GM21576 (cell line): ENCODE measurements around the gene CITED2.
"Not testable (repeated sequence)": the region's sequence is repeated elsewhere in the genome, so short reads cannot be mapped to it uniquely, and the experiment has no call there.

Experiments used
- ATAC-seq: cut with Tn5 transposase; IDR thresholded peaks from one replicate; pipeline ENCODE4 v1.9.1; 2021; ENCODE audit warnings: mild to moderate bottlenecking, moderate library complexity; ENCODE audit not compliant: unreplicated experiment

CITED2 gene, protein sequence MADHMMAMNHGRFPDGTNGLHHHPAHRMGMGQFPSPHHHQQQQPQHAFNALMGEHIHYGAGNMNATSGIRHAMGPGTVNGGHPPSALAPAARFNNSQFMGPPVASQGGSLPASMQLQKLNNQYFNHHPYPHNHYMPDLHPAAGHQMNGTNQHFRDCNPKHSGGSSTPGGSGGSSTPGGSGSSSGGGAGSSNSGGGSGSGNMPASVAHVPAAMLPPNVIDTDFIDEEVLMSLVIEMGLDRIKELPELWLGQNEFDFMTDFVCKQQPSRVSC

DNA sequence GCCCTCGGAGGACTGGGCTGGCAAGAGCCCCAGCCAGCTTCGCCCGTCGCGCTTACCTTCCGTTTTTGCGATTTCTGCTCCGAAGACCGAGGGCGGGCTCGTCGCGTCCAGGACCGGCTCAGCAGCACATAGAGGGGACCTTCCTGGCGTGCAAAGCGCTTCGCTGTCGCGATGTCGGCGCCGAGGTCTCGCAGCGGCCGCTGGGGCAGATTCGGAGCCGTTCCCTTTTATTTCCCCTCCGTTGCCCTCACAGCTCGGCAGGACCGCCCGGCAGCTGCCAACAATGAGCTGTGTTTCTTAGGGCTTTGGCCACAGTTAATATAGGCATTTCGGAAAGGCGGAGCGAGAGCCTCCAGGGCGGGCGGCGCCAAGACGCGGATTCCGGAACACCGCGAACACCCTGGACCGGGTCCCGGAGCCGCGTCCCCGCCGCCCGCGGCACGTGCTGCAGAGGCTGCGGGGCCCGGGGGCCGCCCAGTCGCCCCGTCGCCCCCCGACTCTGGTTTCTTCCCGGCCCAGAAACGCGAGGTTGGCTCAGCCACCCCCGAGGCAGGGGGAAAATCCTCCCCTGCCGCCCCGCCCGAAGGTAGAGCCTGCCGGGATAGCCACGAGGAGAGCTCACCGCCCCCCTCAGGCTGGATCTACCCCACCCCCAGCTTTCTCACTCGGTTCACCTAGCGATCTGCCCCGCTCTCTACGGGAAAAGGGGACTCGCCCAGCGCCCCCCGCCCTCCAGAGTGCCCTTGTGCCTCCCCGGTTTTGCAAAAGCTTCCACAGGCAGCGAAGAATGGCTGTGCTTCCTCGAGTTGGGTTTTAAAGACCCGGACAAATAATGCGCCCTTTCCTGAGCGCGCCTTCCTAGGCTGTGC is at the start of gene CITED2:
Gene CITED2 (minus strand): TSS at position 292 of the 869 bp plus-strand sequence. CDS start 704 bp downstream, outside the sequence.
- peak; percentile 64 for ATAC-seq

GRCh38 chr6:139423037-139423703 is 48.7 kb upstream of the CITED2 start:
- ATAC-seq = no peak

DNA sequence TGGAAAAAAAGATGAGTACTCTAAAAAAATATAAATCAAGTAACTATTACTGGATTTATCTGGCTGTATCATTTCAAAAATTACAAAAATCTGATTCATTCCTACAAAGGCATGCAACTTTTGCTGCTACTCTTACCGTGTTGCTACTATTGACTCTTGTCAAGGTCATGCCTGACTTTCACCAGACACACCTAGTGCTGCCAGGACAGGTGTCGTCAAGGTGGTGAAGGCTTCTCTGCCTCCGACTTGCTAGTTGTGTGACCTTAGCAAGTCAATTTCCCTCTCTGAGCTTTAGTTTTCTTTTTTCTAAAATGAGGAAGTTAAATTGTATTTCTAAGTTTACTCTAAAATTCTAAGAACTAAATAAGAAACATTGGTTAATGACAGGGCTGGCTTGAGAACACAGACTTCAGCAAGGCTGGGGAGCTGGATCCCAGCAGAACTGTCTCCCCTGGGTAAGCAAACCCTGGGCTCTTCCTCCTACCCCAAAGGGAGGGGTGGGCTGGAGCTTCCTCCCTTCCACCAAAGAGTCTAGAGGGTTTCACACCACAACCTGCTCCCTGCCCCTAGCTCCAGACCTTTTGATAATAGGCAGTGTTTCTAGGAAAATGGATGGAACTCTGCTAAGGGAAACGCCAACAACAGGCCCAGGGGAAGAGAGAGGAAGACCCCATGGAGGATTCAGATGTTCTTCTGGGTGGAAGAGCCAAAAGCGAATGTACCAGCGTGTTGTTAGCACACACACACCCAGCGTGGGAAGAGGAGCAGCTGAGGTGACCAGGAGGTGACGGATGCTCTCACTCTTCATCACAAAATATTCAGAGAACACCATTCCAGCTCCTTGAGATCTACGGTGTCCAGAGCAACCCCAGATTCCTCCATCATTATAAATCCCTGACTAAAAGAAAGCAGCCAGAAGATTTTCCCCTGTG is 47.9 kb upstream of the CITED2 start:
- ATAC-seq = no peak

DNA sequence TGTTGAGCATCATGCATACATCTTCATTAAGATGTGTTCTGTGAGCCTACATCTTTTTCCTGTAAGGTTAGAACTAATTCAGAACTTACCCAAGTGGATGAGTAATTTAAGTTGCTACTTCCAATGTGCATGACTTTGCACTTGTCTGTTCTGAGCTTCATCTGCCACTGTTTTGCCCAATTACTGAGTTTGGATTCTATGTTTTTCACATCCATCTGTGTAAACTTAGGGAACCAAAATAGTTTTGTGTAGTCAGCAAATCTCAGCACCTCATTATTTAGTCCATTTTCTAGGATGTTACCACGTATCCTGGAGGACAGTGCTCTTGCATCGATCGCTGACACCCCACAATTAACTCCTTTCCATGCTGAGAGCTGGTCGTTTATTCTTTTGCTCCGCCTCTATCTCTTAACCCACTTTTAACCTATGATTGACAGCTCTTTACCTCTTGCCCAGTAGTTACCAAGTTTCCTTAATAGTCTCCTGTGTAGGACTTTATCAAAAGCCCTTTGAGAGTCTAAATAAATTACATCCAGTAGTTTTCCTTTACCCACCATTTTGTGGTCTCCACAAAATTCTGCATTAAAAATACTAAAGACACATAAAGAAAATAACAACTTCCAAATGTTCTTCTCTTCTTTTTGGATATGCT is 44.2 kb upstream of the CITED2 start:
- ATAC-seq = no peak

DNA sequence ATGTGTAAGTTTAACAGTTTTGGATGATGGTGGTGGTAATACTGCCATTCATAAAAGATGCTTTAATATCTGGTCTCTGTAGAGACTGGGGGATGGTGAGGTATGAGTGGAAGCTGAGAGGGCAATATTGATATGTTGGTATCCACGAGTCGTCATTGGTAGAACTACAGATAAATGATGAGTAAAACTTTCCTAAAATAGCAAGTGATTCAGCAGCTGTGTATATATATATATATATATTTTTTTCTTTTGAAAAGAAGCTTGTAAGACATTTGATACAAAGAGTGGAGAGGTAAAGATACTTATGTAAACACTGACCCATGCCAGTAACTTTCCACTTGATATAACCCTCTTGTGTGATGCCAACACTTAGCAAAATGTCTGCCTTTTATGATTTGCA is 41.7 kb upstream of the CITED2 start:
- ATAC-seq = no peak

GRCh38 chr6:139415365-139415764 is 40.9 kb upstream of the CITED2 start:
- ATAC-seq = no peak

DNA sequence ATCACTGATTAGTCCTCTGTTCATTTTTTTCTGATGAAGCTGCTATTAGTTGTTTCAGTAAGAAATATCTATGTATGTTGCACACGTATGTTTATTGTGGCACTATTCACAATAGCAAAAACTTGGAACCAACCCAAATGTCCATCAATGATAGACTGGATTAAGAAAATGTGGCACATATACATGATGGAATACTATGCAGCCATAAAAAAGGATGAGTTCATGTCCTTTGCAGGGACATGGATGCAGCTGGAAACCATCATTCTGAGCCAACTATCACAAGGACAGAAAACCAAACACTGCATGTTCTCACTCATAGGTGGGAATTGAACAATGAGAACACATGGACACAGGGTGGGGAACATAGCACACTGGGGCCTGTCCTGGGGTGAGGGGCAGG is 37.7 kb upstream of the CITED2 start:
- ATAC-seq = not testable (repeated sequence)

- no peak for ATAC-seq
Observed at GRCh38 chr6:139409026-139409425, 34.6 kb upstream of the CITED2 start.

DNA sequence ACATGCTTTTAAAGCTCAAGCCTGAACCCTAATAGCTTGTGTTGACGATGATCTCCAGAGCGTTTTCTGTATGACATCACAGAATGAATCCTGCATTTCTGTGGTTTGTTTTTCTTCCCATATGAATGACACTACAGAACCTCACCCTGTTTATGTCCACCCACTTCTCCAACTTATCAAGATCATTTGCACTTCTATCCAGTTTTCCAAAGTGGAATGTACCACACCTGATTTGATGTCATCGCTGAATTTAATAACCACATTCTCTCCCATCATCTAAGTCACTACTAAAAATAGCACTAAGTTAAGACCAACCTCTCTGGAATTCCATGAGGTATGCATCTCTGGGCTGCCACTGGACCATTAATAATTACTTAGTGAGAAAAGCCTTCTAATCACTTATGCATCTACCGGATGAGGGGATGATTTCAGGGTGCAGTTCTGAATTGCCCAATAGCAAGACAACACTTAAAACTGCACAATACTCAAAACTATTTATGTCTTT is 33.3 kb upstream of the CITED2 start:
- ATAC-seq = no peak

DNA sequence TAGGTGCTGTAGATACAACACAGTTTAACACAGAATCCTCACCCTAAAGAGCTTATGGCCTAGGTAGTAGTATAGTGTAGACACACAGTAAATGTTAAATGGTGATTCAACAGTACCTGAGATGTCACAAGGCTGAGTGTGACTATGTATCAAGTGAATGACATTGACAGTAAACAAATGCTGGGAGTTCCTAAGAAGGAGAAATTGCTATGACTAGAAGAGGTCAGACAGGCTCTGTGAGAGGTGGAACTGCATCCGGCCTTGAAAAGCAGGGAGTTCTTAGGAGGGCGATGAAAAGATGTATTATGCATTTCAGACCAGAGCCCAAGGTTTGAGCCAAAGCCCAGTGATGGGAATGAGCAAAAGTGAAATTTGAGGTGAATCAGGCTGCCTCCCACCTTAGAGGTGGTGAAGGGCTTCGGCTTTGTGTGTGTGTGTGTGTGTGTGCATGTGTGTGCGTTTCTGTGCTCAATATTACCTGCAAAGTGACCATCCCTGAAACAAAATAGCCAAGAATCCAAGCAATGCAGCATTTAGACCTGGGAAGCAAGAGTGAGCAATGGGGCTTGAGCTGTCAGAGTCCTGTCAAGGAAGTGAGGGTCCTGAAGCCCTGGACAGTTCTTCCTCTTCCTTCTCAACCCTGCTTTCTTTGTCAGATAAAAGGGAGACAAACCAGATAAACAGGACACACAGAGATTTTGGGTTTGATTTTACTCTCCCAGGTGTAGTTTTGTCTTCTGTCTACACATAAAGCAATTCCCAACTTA is 32.3 kb upstream of the CITED2 start:
- no peak for ATAC-seq

- no peak for ATAC-seq
Observed at GRCh38 chr6:139402876-139403386, 28.5 kb upstream of the CITED2 start.

GRCh38 chr6:139398658-139399057 is 24.2 kb upstream of the CITED2 start:
- ATAC-seq = no peak

DNA sequence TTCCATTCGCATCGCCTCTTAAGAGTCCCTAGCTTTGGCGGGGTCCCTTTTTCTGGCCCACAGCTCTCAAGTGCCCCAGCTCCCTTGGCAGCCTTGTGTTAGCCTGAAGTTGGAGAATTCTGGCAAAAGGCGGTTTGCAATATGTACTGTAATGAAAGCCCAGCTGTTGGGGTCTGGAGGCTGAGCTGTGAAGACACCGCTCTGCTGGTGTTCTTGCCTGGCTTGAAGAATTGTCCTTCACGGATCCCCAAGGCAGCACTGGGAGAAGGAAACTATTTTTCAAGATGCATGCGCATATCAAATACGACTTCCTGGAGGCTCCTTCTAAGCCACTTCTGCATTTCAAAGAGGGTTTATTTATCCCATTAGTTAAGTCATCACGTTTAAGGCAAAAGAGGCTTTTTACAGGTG is 21.4 kb upstream of the CITED2 start:
- no peak for ATAC-seq

DNA sequence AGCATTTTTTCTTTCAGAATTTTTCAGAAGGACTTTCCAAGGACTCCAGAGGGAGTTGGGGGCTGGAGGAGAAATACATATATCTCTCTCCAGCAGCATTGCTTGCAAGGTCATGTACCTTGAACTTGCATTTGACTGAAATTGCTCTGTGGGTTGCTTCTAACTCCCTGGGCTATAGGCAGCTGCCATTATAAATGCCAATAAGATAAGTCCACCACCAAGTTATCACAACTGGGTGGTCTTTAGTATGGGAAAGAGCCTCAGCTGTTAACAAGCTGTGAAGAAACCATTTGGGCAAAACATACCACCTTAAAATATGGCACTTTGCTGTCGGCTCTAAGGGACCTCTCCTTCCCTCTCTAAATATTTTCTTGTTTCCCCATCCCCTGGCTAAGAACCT is 20.9 kb upstream of the CITED2 start:
- ATAC-seq = no peak

DNA sequence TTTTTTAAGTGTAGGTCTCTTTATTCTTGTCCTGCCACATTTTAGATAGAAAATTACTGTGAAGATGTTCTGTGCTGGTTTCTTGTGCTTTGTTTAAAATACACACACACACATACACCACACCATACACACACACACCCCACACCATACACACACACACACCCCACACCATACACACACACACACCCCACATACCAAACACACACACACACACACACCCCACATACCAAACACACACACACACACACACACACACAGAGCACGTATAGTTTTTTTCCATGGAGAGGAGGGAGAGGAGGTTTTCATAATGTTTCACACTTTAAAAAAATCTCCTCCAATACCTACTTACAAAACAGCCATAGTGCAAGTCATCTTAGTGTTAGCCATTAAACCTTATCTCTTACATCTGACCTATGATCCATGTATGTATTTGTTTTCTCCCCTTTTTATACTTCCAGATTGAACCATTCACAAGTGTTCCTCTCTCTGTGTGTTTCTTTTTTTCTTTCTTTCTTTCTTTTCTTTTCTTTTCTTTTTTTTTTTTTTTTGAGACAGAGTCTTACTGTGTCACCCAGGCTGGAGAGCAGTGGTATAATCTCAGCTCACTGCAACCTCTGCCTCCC is 19.7 kb upstream of the CITED2 start:
- no peak for ATAC-seq

DNA sequence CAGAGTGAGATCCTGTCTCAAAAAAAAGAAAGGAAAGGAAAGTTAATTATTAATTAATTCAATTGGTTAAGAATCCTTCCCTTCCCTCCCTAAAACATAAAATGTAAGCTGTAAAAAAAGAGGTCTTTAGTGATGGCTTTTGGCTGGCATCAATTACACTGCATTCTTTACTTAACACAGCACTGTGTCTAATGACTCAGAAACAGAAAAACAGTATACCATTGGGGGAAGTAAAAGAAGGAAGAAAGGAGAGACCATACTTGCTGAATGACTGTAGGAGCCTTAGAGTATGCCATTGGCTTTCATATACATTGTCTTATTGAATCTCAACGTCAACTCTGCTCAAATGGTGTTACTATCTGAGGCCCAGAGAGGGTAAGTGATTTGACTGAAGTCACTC is 18.3 kb upstream of the CITED2 start:
- peak; percentile 98 for ATAC-seq

- ATAC-seq = no peak
Observed at GRCh38 chr6:139391709-139392108, 17.3 kb upstream of the CITED2 start.

GRCh38 chr6:139390447-139390846 is 16.0 kb upstream of the CITED2 start:
- no peak for ATAC-seq
